Measurements from ENCODE around the gene TIAM2.

Gene TIAM2

GRCh38 chr6:154977588-154977987 lies 17.5 kb upstream of the TIAM2 start:
- TF ChIP-seq CTCF (IDR thresholded peaks at IDR 0.05; ENCODE audit: poor library complexity, severe bottlenecking), result no peak
- no peak overlapping the region for H3K4me3 ChIP-seq (ENCODE audit: severe bottlenecking)
- H3K27ac ChIP-seq (ENCODE audit: poor library complexity, severe bottlenecking), result no peak overlapping the region
- no peaks in the 10 kb centered on the region for H3K4me1 ChIP-seq (ENCODE audit: insufficient read depth, poor library complexity, severe bottlenecking)
- no peaks in the 10 kb centered on the region for H3K27me3 ChIP-seq (ENCODE audit: insufficient read depth, poor library complexity, severe bottlenecking)
- no peak for ATAC-seq (ENCODE audit: low read depth)
- no peaks in the 10 kb centered on the region for H3K9me3 ChIP-seq (ENCODE audit: severe bottlenecking)
- no peak for DNase-seq (ENCODE audit: low spot score)
- no peaks in the 10 kb centered on the region for H3K36me3 ChIP-seq (ENCODE audit: low read depth)

GRCh38 chr6:154980273-154981078 lies 14.6 kb upstream of the TIAM2 start:
- DNase-seq (ENCODE audit: low spot score), result no peak
- no peaks in the 10 kb centered on the region for H3K36me3 ChIP-seq (ENCODE audit: low read depth)
- no peak for TF ChIP-seq CTCF (IDR thresholded peaks at IDR 0.05; ENCODE audit: poor library complexity, severe bottlenecking)
- ATAC-seq (ENCODE audit: low read depth), result no peak
- no peaks in the 10 kb centered on the region for H3K27me3 ChIP-seq (ENCODE audit: insufficient read depth, poor library complexity, severe bottlenecking)
- H3K4me1 ChIP-seq (ENCODE audit: insufficient read depth, poor library complexity, severe bottlenecking), result no peaks in the 10 kb centered on the region
- H3K4me3 ChIP-seq (ENCODE audit: severe bottlenecking), result no peak overlapping the region
- no peaks in the 10 kb centered on the region for H3K9me3 ChIP-seq (ENCODE audit: severe bottlenecking)
- no peak overlapping the region for H3K27ac ChIP-seq (ENCODE audit: poor library complexity, severe bottlenecking)

GRCh38 chr6:154981079-154981870 lies 13.8 kb upstream of the TIAM2 start:
- ATAC-seq (ENCODE audit: low read depth) (peak; percentile 73), DNase-seq (ENCODE audit: low spot score) (no peak)
- no peak overlapping the region for H3K27ac ChIP-seq (ENCODE audit: poor library complexity, severe bottlenecking)
- H3K36me3 ChIP-seq (ENCODE audit: low read depth), result no peaks in the 10 kb centered on the region
- no peaks in the 10 kb centered on the region for H3K27me3 ChIP-seq (ENCODE audit: insufficient read depth, poor library complexity, severe bottlenecking)
- TF ChIP-seq CTCF (IDR thresholded peaks at IDR 0.05; ENCODE audit: poor library complexity, severe bottlenecking), result no peak
- no peak overlapping the region for H3K4me3 ChIP-seq (ENCODE audit: severe bottlenecking)
- no peaks in the 10 kb centered on the region for H3K4me1 ChIP-seq (ENCODE audit: insufficient read depth, poor library complexity, severe bottlenecking)
- no peaks in the 10 kb centered on the region for H3K9me3 ChIP-seq (ENCODE audit: severe bottlenecking)

GRCh38 chr6:154984146-154984545 lies 11.0 kb upstream of the TIAM2 start:
- Histone ChIP-seq H3K27ac (ENCODE audit: poor library complexity, severe bottlenecking) (no peak overlapping the region), H3K4me3 (ENCODE audit: severe bottlenecking) (no peak overlapping the region), H3K9me3 (ENCODE audit: severe bottlenecking) (no peaks in the 10 kb centered on the region), H3K36me3 (ENCODE audit: low read depth) (no peaks in the 10 kb centered on the region), H3K4me1 (ENCODE audit: insufficient read depth, poor library complexity, severe bottlenecking) (no peaks in the 10 kb centered on the region), H3K27me3 (ENCODE audit: insufficient read depth, poor library complexity, severe bottlenecking) (no peaks in the 10 kb centered on the region)
- no peak for ATAC-seq (ENCODE audit: low read depth)
- no peak for TF ChIP-seq CTCF (IDR thresholded peaks at IDR 0.05; ENCODE audit: poor library complexity, severe bottlenecking)
- DNase-seq (ENCODE audit: low spot score), result no peak
